ENCODE measurements around the gene EIPR1. TPM values are rescaled to one million over a fixed set of nuclear protein-coding genes. Genes with fewer than 3 reads are reported as not detected.
"Not testable (repeated sequence)": the region's sequence is repeated elsewhere in the genome, so short reads cannot be mapped to it uniquely, and the experiment has no call there.

Gene EIPR1
- total RNA-seq, 2 donors from 2014 or later: 13.5 TPM

- no peaks in the 10 kb centered on the region for H3K36me3 ChIP-seq (replicated peaks in 1 of 2; ENCODE audit: insufficient read depth in 1 of 2, low read depth in 2 of 2)
- H3K27ac ChIP-seq: no peak overlapping the region
- 88 to 90% methylated on average over 9 of the region's 9 CpGs for WGBS, 2 donors
- DNase-seq: no peak
- no peak for ATAC-seq
- intact Hi-C loops (cut with DNase I): no loop called here
- H3K4me3 ChIP-seq: no peak overlapping the region
- H3K9me3 ChIP-seq: no peaks in the 10 kb centered on the region
- H3K27me3 ChIP-seq: no peaks in the 10 kb centered on the region
- no peaks in the 10 kb centered on the region for H3K4me1 ChIP-seq
- TF ChIP-seq CTCF (IDR thresholded peaks at IDR 0.05): no peak
- TF ChIP-seq POLR2A (IDR thresholded peaks at IDR 0.05): no peak
These were observed 174.7 kb downstream of the EIPR1 start for GRCh38 chr2:3202926-3203325.

GRCh38 chr2:3201281-3201680, 176.3 kb downstream of the EIPR1 start:
- H3K4me3 ChIP-seq: no peak overlapping the region
- WGBS, 2 donors: 95 to 97% methylated on average over 12 of the region's 12 CpGs
- H3K9me3 ChIP-seq: no peaks in the 10 kb centered on the region
- H3K27me3 ChIP-seq: no peaks in the 10 kb centered on the region
- DNase-seq: no peak
- no peak for ATAC-seq
- no peaks in the 10 kb centered on the region for H3K36me3 ChIP-seq (replicated peaks in 1 of 2; ENCODE audit: insufficient read depth in 1 of 2, low read depth in 2 of 2)
- intact Hi-C loops (cut with DNase I): no loop called here
- no peak for TF ChIP-seq POLR2A (IDR thresholded peaks at IDR 0.05)
- TF ChIP-seq CTCF (IDR thresholded peaks at IDR 0.05): no peak
- H3K4me1 ChIP-seq: no peaks in the 10 kb centered on the region
- H3K27ac ChIP-seq: no peak overlapping the region

- no peaks in the 10 kb centered on the region for H3K27me3 ChIP-seq
- H3K4me3 ChIP-seq: no peak overlapping the region
- DNase-seq: no peak
- TF ChIP-seq CTCF (IDR thresholded peaks at IDR 0.05) (no peak), POLR2A (IDR thresholded peaks at IDR 0.05) (no peak)
- no peaks in the 10 kb centered on the region for H3K4me1 ChIP-seq
- no peaks in the 10 kb centered on the region for H3K9me3 ChIP-seq
- ATAC-seq: no peak
- H3K27ac ChIP-seq: no peak overlapping the region
- H3K36me3 ChIP-seq (replicated peaks in 1 of 2; ENCODE audit: insufficient read depth in 1 of 2, low read depth in 2 of 2): no peaks in the 10 kb centered on the region
- intact Hi-C loops (cut with DNase I): no loop called here
- 60 to 71% methylated on average over 12 to 14 of the region's 14 CpGs for WGBS, 2 donors
These were observed 177.1 kb downstream of the EIPR1 start for GRCh38 chr2:3200420-3200939.

GRCh38 chr2:3199627-3200345, 177.8 kb downstream of the EIPR1 start:
- DNase-seq: no peak
- 82% methylated on average over 8 to 12 of the region's 12 CpGs for WGBS, 2 donors
- no peak overlapping the region for H3K27ac ChIP-seq
- no peaks in the 10 kb centered on the region for H3K9me3 ChIP-seq
- no peak overlapping the region for H3K4me3 ChIP-seq
- no peaks in the 10 kb centered on the region for H3K27me3 ChIP-seq
- H3K36me3 ChIP-seq (replicated peaks in 1 of 2; ENCODE audit: insufficient read depth in 1 of 2, low read depth in 2 of 2): no peaks in the 10 kb centered on the region
- intact Hi-C loops (cut with DNase I): no loop called here
- TF ChIP-seq CTCF (IDR thresholded peaks at IDR 0.05) (no peak), POLR2A (IDR thresholded peaks at IDR 0.05) (no peak)
- H3K4me1 ChIP-seq: no peaks in the 10 kb centered on the region
- ATAC-seq: no peak

- H3K36me3 ChIP-seq (replicated peaks in 1 of 2; ENCODE audit: insufficient read depth in 1 of 2, low read depth in 2 of 2); ATAC-seq; intact Hi-C loops (cut with DNase I); H3K9me3 ChIP-seq; H3K27me3 ChIP-seq; H3K27ac ChIP-seq; DNase-seq; H3K4me1 ChIP-seq; H3K4me3 ChIP-seq: not testable (repeated sequence)
- WGBS, 2 donors: 53 to 67% methylated on average over 7 to 8 of the region's 10 CpGs
These were observed 178.9 kb downstream of the EIPR1 start for GRCh38 chr2:3198671-3199192.
